Ectodermal cell (in vitro differentiated cells): ENCODE results near the gene NAALADL1. TPM values are rescaled to one million over a fixed set of nuclear protein-coding genes. Genes with fewer than 3 reads are reported as not detected.

Source experiments
- H3K27ac ChIP-seq: 2 replicates; pipeline ENCODE4 v1.7.0; 2013; ENCODE audit warnings: mild to moderate bottlenecking, low read depth, low read length; ENCODE audit not compliant: insufficient read depth, poor library complexity, severe bottlenecking
- H3K27me3 ChIP-seq: 2 replicates; pipeline ENCODE4 v1.7.0; 2013; ENCODE audit warnings: mild to moderate bottlenecking, low read length; ENCODE audit not compliant: insufficient read depth, control insufficient read depth, poor library complexity, severe bottlenecking
- H3K36me3 ChIP-seq: one replicate; pipeline ENCODE4 v1.7.0; 2013; ENCODE audit warnings: low read length; ENCODE audit not compliant: control insufficient read depth, insufficient read depth
- H3K4me1 ChIP-seq: one replicate; pipeline ENCODE4 v1.7.0; 2013; ENCODE audit warnings: low read length; ENCODE audit not compliant: control insufficient read depth, insufficient read depth
- H3K4me3 ChIP-seq: 2 replicates; pipeline ENCODE4 v1.7.0; 2013; ENCODE audit warnings: low read depth, low read length, control low read depth; ENCODE audit not compliant: insufficient read depth
- H3K9me3 ChIP-seq: 2 replicates; pipeline ENCODE4 v1.7.0; 2013; ENCODE audit warnings: mild to moderate bottlenecking, low read length, moderate library complexity; ENCODE audit not compliant: control insufficient read depth
- WGBS, 2 experiments: methylation state at CpG; one replicate each; pipeline ENCODE4 v1.1.7; 2013; ENCODE audit warnings: missing lambda C conversion rate in 2 of 2; 5-methylcytosine and 5-hydroxymethylcytosine counted together
- polyA plus RNA-seq, 4 experiments: library from polyadenylated mRNA; stranded (reverse); fragments of 50-300 nt; gene quantifications; one replicate each; pipeline ENCODE4 v1.2.3, GENCODE V29; 2013

The NAALADL1 gene, protein sequence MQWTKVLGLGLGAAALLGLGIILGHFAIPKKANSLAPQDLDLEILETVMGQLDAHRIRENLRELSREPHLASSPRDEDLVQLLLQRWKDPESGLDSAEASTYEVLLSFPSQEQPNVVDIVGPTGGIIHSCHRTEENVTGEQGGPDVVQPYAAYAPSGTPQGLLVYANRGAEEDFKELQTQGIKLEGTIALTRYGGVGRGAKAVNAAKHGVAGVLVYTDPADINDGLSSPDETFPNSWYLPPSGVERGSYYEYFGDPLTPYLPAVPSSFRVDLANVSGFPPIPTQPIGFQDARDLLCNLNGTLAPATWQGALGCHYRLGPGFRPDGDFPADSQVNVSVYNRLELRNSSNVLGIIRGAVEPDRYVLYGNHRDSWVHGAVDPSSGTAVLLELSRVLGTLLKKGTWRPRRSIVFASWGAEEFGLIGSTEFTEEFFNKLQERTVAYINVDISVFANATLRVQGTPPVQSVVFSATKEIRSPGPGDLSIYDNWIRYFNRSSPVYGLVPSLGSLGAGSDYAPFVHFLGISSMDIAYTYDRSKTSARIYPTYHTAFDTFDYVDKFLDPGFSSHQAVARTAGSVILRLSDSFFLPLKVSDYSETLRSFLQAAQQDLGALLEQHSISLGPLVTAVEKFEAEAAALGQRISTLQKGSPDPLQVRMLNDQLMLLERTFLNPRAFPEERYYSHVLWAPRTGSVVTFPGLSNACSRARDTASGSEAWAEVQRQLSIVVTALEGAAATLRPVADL
- 0.67 TPM for polyA plus RNA-seq (2013, experiment 1 of 4)
- polyA plus RNA-seq (2013, experiment 2 of 4) = 0.66 TPM
- 1.1 TPM for polyA plus RNA-seq (2013, experiment 3 of 4)
- polyA plus RNA-seq (2013, experiment 4 of 4) = 0.69 TPM

GRCh38 chr11:65058419-65059054 is at the start of gene NAALADL1:
Gene NAALADL1 (minus strand): TSS chr11:65058553. CDS start chr11:65058521, 32 bp downstream.
- Histone ChIP-seq H3K36me3 (no peaks in the 10 kb centered on the region), H3K9me3 (no peaks in the 10 kb centered on the region), H3K27me3 (no peaks in the 10 kb centered on the region), H3K4me1 (no peaks in the 10 kb centered on the region), H3K4me3 (no peak within 1 kb of the TSS), H3K27ac (no peak within 1 kb of the TSS)
- WGBS, 2 experiments = 91 to 95% methylated on average over 8 of the region's 8 CpGs

DNA sequence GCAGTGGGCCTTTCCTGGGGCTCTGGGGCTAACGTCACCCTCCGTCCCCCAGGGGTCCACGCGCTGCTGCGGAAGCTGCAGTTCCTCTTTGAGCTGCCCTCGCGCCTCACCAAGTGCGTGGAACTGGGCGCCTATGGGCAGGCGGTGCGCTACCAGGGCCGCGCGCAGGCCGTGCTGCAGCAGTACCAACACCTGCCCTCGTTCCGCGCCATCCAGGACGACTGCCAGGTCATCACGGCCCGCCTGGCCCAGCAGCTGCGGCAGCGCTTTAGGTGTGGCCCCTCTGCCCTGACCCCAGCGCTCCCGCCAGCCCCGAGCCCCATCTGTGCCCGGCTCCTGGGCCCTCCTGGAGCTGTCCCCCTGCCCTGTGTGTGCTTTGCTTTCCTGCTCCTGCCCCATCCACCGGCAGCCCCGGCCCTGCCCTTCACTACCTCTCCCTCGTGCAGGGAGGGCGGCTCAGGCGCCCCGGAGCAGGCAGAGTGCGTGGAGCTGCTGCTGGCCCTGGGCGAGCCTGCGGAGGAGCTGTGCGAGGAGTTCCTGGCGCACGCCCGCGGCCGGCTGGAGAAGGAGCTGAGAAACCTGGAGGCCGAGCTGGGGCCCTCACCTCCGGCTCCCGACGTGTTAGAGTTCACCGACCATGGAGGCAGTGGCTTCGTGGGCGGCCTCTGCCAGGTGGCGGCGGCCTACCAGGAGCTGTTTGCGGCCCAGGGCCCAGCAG is 49.6 kb upstream of the NAALADL1 start:
- H3K27ac ChIP-seq = no peak overlapping the region
- peaks cover 4% of the 10 kb centered on the region for H3K36me3 ChIP-seq
- no peaks in the 10 kb centered on the region for H3K9me3 ChIP-seq
- H3K27me3 ChIP-seq = no peaks in the 10 kb centered on the region
- no peak overlapping the region for H3K4me3 ChIP-seq
- no peaks in the 10 kb centered on the region for H3K4me1 ChIP-seq
- WGBS, 2 experiments = 96% methylated on average over 52 of the region's 52 CpGs

- WGBS, 2 experiments = 96 to 97% methylated on average over 15 of the region's 15 CpGs
- Histone ChIP-seq H3K4me3 (no peak overlapping the region), H3K36me3 (peaks cover 4% of the 10 kb centered on the region), H3K4me1 (no peaks in the 10 kb centered on the region), H3K27ac (no peak overlapping the region), H3K27me3 (no peaks in the 10 kb centered on the region), H3K9me3 (no peaks in the 10 kb centered on the region)
These were observed 48.7 kb upstream of the NAALADL1 start for GRCh38 chr11:65107078-65107477.

- Histone ChIP-seq H3K36me3 (peaks cover 4% of the 10 kb centered on the region), H3K27me3 (no peaks in the 10 kb centered on the region), H3K9me3 (no peaks in the 10 kb centered on the region), H3K4me3 (no peak overlapping the region), H3K27ac (no peak overlapping the region), H3K4me1 (no peaks in the 10 kb centered on the region)
- WGBS, 2 experiments = 91 to 97% methylated on average over 4 of the region's 4 CpGs
These were observed 46.3 kb upstream of the NAALADL1 start for GRCh38 chr11:65104628-65105027.

- H3K9me3 ChIP-seq = no peaks in the 10 kb centered on the region
- H3K4me3 ChIP-seq = no peak overlapping the region
- no peaks in the 10 kb centered on the region for H3K36me3 ChIP-seq
- H3K27ac ChIP-seq = no peak overlapping the region
- H3K27me3 ChIP-seq = no peaks in the 10 kb centered on the region
- no peaks in the 10 kb centered on the region for H3K4me1 ChIP-seq
These were observed 45.1 kb upstream of the NAALADL1 start for GRCh38 chr11:65103476-65103875.

DNA sequence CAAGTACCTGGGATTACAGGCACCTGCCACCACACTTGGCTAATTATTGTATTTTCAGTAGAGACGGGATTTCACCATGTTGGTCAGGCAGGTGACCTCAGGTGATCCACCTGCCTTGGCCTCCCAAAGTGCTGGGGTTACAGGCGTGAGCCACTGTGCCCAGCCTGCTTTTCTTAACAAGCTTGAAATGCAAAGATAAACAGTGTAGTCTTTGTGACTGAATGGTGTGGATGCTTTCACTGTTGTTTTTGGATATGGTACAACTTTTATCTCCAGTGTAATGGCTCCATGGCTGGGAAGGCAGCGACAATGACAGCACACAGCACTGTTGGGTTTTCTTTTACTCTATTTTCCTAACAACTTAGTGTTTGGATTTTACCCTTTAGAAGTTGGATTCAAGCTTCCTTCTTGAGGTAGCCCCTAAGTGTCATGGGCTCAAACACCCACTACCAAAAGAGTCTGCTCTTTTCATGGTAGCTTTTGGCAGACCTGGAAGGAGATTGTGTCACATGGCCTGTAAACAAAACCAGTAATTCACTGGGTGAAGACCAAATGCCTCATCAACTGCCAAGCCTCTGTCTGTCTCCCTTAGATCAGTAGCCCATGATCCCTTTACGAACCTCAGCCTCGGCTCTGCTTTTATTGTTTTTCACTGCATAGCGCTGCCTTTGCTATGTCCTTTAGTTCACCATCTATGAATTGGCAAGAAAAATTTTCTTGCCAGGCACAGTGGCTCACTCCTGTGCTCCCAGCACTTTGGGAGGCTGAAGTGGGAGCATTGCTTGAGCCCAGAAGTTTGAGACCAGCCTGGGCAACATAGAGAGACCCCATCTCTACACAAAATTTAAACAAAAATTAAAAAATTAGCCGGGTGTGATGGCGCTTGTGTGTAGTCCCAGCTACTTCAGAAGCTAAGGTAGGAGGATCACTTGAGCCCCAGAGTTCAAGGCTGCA is 44.1 kb upstream of the NAALADL1 start:
- Histone ChIP-seq H3K9me3 (no peaks in the 10 kb centered on the region), H3K27ac (no peak overlapping the region), H3K27me3 (no peaks in the 10 kb centered on the region), H3K36me3 (no peaks in the 10 kb centered on the region), H3K4me1 (no peaks in the 10 kb centered on the region), H3K4me3 (no peak overlapping the region)
- 94% methylated on average over 8 of the region's 8 CpGs for WGBS, 2 experiments

DNA sequence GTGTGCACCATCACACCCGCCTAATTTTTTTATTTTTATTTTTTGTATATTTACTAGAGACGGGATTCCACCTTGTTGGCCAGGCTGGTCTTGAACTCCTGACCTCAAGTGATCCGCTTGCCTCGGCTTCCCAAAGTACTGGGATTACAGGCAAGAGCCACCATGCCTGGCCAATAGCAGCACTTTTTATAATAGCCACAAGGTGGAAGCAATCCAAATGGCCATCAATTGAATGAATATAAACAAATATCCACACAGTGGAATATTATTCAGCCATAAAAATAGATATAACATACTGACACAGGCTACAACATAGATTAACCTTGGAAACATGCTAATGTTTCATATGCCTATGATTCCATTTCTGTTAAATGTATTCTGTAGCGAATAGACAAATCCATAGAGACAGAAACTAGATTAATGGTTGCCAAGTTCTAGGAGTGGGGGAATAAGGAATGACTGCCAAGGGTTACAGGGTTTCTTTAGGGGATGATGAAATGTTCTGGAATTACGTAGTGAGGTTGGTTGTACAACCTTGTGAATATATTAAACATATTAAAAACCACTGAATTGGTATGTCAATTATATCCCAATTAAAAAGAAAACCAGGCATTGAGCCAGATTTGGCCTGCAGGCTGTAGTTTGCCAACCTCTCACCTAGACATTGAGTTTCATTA is 42.5 kb upstream of the NAALADL1 start:
- no peak overlapping the region for H3K4me3 ChIP-seq
- H3K36me3 ChIP-seq = no peaks in the 10 kb centered on the region
- H3K27ac ChIP-seq = no peak overlapping the region
- WGBS, 2 experiments = 95 to 98% methylated on average over 4 to 5 of the region's 6 CpGs
- H3K27me3 ChIP-seq = no peaks in the 10 kb centered on the region
- no peaks in the 10 kb centered on the region for H3K9me3 ChIP-seq
- H3K4me1 ChIP-seq = no peaks in the 10 kb centered on the region

DNA sequence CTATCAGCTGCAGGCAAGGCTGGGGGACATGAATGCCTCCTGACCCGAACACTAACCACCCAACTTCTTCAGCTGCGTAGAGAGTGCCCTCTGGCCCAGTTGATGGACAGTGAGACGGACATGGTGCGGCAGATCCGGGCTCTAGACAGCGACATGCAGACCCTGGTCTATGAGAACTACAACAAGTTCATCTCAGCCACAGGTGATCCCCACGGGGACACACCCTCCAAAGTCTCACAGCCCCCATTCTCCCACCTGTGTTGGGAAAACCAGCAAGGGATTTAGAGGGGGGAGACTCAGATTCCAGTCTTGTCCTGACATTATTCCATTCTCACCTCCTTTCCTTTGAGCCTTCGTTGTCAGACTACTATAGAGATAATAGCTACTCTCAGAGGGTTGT is 38.6 kb upstream of the NAALADL1 start:
- Histone ChIP-seq H3K27ac (no peak overlapping the region), H3K36me3 (no peaks in the 10 kb centered on the region), H3K27me3 (no peaks in the 10 kb centered on the region), H3K9me3 (no peaks in the 10 kb centered on the region), H3K4me3 (peak overlapping the region; percentile 71), H3K4me1 (no peaks in the 10 kb centered on the region)
- 76 to 79% methylated on average over 8 of the region's 8 CpGs for WGBS, 2 experiments
